ENCODE results near the gene FAM241A. TPM values are rescaled to one million over a fixed set of nuclear protein-coding genes. Genes with fewer than 3 reads are reported as not detected.

Gene FAM241A
- total and polyA plus RNA-seq, 9 of the 15 experiments (the other 6 are each of a cell fraction or from before 2014, with no cell fraction given) = 2.3 to 8.5 (median 5.3) TPM

DNA sequence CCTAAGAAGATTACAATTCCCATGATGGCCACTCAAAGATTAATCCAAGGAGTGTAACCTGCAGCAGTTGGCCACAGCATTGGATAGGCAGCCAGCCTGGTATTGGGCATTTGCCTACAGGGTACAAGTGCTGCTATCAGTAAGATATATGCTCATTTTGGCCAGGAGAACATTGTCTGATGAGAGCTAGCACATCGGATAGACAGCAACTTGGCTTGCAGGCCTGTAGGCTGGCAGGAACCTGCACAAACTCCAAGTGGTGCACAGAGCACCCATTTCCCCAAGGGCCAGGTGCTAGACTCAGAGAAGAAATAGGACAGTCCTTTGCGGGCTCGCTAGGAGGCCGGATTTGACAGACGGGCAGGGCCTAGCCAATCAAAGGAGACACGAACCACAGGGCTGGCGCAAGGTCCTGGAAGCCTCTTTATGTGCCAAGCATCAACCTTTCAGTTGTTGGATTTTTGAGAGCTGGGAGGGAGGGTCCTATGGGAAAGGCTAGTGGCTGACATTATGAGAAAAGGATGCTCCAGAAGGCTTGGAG lies 74.6 kb downstream of the FAM241A start:
- ATAC-seq = peak; percentile 57
- no peak overlapping the region for H2AFZ ChIP-seq (ENCODE audit: low read depth, low read length)
- H3K9ac ChIP-seq (ENCODE audit: insufficient read depth in 1 of 2, low read depth in 2 of 2, low read length in 2 of 2) = no peak overlapping the region
- TF ChIP-seq, protein P1, sequence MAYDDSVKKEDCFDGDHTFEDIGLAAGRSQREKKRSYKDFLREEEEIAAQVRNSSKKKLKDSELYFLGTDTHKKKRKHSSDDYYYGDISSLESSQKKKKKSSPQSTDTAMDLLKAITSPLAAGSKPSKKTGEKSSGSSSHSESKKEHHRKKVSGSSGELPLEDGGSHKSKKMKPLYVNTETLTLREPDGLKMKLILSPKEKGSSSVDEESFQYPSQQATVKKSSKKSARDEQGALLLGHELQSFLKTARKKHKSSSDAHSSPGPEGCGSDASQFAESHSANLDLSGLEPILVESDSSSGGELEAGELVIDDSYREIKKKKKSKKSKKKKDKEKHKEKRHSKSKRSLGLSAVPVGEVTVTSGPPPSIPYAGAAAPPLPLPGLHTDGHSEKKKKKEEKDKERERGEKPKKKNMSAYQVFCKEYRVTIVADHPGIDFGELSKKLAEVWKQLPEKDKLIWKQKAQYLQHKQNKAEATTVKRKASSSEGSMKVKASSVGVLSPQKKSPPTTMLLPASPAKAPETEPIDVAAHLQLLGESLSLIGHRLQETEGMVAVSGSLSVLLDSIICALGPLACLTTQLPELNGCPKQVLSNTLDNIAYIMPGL (CRISPR knock-in tag; IDR thresholded peaks at IDR 0.05) = no peak
- TF ChIP-seq, protein P2, sequence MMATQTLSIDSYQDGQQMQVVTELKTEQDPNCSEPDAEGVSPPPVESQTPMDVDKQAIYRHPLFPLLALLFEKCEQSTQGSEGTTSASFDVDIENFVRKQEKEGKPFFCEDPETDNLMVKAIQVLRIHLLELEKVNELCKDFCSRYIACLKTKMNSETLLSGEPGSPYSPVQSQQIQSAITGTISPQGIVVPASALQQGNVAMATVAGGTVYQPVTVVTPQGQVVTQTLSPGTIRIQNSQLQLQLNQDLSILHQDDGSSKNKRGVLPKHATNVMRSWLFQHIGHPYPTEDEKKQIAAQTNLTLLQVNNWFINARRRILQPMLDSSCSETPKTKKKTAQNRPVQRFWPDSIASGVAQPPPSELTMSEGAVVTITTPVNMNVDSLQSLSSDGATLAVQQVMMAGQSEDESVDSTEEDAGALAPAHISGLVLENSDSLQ (IDR thresholded peaks at IDR 0.05) = 0 out of 2 replicates have a peak, but pooled peaks have one; percentile 10
- TF ChIP-seq HMG20A (CRISPR knock-in tag; conservative IDR thresholded peaks at IDR 0.05) = no peak
- no peak for TF ChIP-seq FOXA1 (IDR thresholded peaks at IDR 0.05; ENCODE audit: borderline replicate concordance)
- TF ChIP-seq, protein P3, sequence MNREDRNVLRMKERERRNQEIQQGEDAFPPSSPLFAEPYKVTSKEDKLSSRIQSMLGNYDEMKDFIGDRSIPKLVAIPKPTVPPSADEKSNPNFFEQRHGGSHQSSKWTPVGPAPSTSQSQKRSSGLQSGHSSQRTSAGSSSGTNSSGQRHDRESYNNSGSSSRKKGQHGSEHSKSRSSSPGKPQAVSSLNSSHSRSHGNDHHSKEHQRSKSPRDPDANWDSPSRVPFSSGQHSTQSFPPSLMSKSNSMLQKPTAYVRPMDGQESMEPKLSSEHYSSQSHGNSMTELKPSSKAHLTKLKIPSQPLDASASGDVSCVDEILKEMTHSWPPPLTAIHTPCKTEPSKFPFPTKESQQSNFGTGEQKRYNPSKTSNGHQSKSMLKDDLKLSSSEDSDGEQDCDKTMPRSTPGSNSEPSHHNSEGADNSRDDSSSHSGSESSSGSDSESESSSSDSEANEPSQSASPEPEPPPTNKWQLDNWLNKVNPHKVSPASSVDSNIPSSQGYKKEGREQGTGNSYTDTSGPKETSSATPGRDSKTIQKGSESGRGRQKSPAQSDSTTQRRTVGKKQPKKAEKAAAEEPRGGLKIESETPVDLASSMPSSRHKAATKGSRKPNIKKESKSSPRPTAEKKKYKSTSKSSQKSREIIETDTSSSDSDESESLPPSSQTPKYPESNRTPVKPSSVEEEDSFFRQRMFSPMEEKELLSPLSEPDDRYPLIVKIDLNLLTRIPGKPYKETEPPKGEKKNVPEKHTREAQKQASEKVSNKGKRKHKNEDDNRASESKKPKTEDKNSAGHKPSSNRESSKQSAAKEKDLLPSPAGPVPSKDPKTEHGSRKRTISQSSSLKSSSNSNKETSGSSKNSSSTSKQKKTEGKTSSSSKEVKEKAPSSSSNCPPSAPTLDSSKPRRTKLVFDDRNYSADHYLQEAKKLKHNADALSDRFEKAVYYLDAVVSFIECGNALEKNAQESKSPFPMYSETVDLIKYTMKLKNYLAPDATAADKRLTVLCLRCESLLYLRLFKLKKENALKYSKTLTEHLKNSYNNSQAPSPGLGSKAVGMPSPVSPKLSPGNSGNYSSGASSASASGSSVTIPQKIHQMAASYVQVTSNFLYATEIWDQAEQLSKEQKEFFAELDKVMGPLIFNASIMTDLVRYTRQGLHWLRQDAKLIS (CRISPR knock-in tag; IDR thresholded peaks at IDR 0.05) = no peak
- TF ChIP-seq, protein P4, sequence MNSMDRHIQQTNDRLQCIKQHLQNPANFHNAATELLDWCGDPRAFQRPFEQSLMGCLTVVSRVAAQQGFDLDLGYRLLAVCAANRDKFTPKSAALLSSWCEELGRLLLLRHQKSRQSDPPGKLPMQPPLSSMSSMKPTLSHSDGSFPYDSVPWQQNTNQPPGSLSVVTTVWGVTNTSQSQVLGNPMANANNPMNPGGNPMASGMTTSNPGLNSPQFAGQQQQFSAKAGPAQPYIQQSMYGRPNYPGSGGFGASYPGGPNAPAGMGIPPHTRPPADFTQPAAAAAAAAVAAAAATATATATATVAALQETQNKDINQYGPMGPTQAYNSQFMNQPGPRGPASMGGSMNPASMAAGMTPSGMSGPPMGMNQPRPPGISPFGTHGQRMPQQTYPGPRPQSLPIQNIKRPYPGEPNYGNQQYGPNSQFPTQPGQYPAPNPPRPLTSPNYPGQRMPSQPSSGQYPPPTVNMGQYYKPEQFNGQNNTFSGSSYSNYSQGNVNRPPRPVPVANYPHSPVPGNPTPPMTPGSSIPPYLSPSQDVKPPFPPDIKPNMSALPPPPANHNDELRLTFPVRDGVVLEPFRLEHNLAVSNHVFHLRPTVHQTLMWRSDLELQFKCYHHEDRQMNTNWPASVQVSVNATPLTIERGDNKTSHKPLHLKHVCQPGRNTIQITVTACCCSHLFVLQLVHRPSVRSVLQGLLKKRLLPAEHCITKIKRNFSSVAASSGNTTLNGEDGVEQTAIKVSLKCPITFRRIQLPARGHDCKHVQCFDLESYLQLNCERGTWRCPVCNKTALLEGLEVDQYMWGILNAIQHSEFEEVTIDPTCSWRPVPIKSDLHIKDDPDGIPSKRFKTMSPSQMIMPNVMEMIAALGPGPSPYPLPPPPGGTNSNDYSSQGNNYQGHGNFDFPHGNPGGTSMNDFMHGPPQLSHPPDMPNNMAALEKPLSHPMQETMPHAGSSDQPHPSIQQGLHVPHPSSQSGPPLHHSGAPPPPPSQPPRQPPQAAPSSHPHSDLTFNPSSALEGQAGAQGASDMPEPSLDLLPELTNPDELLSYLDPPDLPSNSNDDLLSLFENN (IDR thresholded peaks at IDR 0.05; ENCODE audit: low read depth in 2 of 2, low read length in 2 of 2) = no peak
- no peak overlapping the region for H3K4me3 ChIP-seq
- BruUV-seq (replicated peaks) = no TSS peak
- no peak overlapping the region for H3K4me2 ChIP-seq (ENCODE audit: insufficient read depth, low read length)
- H3K9me3 ChIP-seq (replicated peaks; ENCODE audit: control insufficient read depth, insufficient read depth, low read depth, low read length) = peaks cover 3% of the 10 kb centered on the region; the same call in 1 of the 2 replicates
- ChIA-PET POLR2A (no interaction called here), CTCF (ENCODE audit: low intra/inter-chr PET ratio) (no interaction called here)
- no peaks in the 10 kb centered on the region for H3K79me2 ChIP-seq (ENCODE audit: control insufficient read depth, insufficient read depth, low read length)
- no peaks in the 10 kb centered on the region for H4K20me1 ChIP-seq (replicated peaks; ENCODE audit: control insufficient read depth, insufficient read depth, low read length)
- in situ Hi-C loops (cut with MboI) (no loop called here), intact Hi-C loops (cut with micrococcal nuclease) (loop anchor here (5.0 kb wide), 1 partner anchor 302 kb away; no protein-coding TSS in a partner anchor)
- H3K4me1 ChIP-seq (replicated peaks in 1 of 2; ENCODE audit: control insufficient read depth in 2 of 2, insufficient read depth in 2 of 2, low read length in 2 of 2) = no peaks in the 10 kb centered on the region
- no peak overlapping the region for H3K27ac ChIP-seq (ENCODE audit: extremely low read depth, low read depth, low read length)
- DNase-seq (ENCODE audit: extremely low read depth in 1 of 4, low spot score in 3 of 4) = no peak
- H3K27me3 ChIP-seq (ENCODE audit: control insufficient read depth in 2 of 2, insufficient read depth in 2 of 2, low read length in 2 of 2) = no peaks in the 10 kb centered on the region
- no peak for FAIRE-seq
- WGBS (ENCODE audit: insufficient coverage, low coverage, missing lambda C conversion rate) = 31% methylated on average over 7 of the region's 7 CpGs
- H3K9me1 ChIP-seq (ENCODE audit: control insufficient read depth, insufficient read depth, low read length) = no peaks in the 10 kb centered on the region
- H3K36me3 ChIP-seq (ENCODE audit: control insufficient read depth, insufficient read depth, low read length) = no peaks in the 10 kb centered on the region

Measured in K562 (cell line).